ENCODE measurements around the gene PDE10A. TPM values are rescaled to one million over a fixed set of nuclear protein-coding genes. Genes with fewer than 3 reads are reported as not detected.

The PDE10A gene
- total RNA-seq, 4 donors from 2014 or later = 0.54 to 4.4 (median 0.98) TPM

DNA sequence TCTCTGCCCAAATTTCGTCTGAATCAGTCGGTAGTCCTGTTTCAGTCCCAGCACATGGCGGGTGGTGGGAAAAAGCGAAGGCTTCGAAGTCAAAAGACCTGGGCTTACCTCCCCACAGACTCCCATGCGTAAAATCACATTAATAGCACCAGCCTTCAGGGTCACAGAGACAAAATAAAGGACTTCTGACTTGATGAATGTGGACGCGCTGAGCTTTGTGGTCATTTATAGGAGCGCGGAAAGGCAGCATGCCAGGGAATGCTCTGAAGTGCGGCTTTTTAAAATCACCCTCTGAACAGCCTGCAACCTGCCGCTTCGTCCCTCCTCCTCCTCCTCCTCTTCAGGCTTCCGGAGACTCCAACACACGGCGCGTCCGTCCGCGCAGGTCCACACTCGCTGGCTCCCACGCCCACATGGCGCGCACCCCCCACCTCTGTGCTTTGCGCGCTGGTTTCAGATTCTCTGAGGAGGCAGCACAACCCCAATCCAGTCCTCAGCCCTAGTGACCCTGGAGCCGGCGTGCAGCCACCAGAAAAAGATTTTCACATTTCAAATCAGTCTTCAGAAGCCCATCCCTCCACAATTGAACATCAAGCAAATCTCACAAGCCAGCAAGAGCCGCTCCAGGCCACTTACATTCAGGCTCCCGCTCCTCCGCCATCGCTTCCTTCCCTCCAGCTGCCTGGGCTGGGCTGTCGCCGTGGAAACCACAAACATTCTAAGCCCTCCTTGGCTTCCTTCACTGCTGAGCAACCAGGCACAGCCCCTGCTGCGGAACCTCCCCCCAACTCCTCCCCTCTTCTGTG lies 353.9 kb downstream of the PDE10A start, which contains the start of gene C6orf118:
TSS of gene C6orf118 (minus strand) at position 680 of the 806 bp plus-strand sequence. CDS start at position 661, 19 bp downstream.
- no peak for TF ChIP-seq POLR2A (IDR thresholded peaks at IDR 0.05)
- TF ChIP-seq, protein P1, sequence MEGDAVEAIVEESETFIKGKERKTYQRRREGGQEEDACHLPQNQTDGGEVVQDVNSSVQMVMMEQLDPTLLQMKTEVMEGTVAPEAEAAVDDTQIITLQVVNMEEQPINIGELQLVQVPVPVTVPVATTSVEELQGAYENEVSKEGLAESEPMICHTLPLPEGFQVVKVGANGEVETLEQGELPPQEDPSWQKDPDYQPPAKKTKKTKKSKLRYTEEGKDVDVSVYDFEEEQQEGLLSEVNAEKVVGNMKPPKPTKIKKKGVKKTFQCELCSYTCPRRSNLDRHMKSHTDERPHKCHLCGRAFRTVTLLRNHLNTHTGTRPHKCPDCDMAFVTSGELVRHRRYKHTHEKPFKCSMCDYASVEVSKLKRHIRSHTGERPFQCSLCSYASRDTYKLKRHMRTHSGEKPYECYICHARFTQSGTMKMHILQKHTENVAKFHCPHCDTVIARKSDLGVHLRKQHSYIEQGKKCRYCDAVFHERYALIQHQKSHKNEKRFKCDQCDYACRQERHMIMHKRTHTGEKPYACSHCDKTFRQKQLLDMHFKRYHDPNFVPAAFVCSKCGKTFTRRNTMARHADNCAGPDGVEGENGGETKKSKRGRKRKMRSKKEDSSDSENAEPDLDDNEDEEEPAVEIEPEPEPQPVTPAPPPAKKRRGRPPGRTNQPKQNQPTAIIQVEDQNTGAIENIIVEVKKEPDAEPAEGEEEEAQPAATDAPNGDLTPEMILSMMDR (IDR thresholded peaks at IDR 0.05) = no peak
- no peak within 1 kb of the TSS for H3K4me3 ChIP-seq (ENCODE audit: low read depth, poor library complexity, severe bottlenecking)
- DNase-seq (ENCODE audit: low spot score in 2 of 2) = no peak
- WGBS, 2 donors = 7 to 8% methylated on average over 35 of the region's 35 CpGs
- intact Hi-C loops (cut with DNase I; ENCODE audit: low total_unique reads) = no loop called here

DNA sequence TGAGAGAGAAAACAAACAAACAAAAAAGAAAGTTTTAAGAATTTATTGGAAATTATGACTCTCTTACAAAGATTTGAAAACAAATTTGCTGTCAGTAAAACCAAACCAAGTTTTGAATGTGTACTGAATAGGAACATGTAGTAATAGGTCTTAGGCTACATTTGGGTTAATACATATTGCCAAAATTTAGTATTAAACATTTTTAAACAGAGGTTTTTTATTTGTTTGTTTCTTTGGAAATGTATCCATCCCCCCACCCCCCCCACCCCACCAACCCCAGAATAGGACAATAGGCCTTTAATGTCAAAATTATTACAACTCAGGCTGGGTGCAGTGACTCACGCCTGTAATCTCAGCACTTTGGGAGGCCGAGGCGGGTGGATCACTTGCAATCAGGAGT lies 356.1 kb downstream of the PDE10A start:
- no peak overlapping the region for H3K4me3 ChIP-seq (ENCODE audit: low read depth, poor library complexity, severe bottlenecking)
- DNase-seq (ENCODE audit: low spot score in 2 of 2) = no peak
- WGBS, 2 donors = 71 to 75% methylated on average over 3 of the region's 3 CpGs
- intact Hi-C loops (cut with DNase I; ENCODE audit: low total_unique reads) = no loop called here
- no peak for TF ChIP-seq POLR2A (IDR thresholded peaks at IDR 0.05)

DNA sequence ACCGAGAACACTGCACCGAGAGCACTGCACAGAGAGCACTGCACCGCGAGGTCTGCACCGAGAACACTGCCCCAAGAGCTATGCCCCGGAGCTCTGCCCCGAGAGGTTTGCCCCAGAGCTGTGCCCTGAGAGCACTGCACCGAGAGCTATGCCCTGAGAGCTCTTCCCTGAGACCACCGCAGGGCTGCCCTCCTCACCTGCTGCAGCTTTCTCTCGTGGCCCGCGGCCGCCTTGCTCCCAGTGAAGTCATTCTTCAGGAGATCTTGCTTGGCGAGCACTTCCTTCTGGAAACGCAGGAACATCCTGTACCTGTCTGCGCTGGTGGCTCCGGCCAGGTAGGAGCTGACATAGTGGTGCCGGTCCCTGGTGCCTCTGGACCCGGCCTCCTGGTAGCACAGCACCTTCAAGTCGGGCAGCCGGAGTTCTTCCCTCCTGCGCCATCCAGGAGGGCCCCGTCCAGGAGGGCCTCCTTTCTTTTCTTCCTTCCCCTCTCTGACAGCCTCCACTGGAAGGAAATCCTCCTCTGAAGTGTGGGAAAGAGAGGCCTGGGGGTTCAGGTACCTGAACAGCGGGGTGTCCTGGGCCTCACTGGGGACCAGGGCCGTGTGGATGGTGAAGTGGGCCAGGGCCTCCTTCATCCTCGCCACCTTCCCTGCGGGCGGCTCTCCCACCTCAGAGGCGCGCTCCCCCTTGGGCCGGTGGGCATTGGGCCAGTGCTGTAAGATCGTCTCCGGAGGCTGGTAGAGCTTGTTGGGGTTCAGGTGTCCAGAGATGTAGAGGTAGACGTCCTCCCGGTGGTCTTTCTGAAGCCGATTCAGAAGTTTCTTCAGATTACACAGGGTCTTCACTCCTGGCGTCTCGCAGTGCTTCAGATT lies 361.4 kb downstream of the PDE10A start:
- DNase-seq (ENCODE audit: low spot score in 2 of 2) = no peak
- no peak overlapping the region for H3K4me3 ChIP-seq (ENCODE audit: low read depth, poor library complexity, severe bottlenecking)
- intact Hi-C loops (cut with DNase I; ENCODE audit: low total_unique reads) = no loop called here
- TF ChIP-seq, protein P1 (IDR thresholded peaks at IDR 0.05) = no peak
- no peak for TF ChIP-seq POLR2A (IDR thresholded peaks at IDR 0.05)
- WGBS, 2 donors = 95 to 96% methylated on average over 27 to 38 of the region's 38 CpGs

DNA sequence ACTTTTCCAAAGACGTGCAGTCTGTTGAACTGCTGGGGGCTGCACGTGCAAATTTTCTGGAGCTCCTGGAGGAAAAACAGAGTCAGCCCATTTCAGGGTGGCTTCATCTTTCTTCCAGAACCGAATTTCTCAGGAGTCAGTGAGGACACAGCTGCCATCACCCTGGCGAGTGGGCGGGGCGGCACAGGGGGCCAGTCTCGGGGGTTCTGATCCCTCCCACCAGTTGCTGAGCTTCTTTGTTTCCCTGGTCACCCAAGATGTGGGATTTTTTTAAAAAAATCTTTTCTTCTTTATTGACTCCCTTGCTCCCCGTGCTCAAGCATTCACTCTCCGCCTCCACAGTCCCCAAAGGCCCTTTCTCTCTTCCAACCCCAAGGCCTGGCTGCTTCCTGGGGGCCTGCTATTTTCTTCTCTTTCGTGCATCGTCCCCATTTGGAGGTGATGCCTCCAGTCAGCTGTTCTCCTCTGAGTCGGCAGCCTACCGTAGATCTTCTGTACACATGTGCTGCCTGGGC lies 362.6 kb downstream of the PDE10A start:
- intact Hi-C loops (cut with DNase I; ENCODE audit: low total_unique reads) = no loop called here
- H3K4me3 ChIP-seq (ENCODE audit: low read depth, poor library complexity, severe bottlenecking) = no peak overlapping the region
- WGBS, 2 donors = 66 to 70% methylated on average over 13 of the region's 13 CpGs
- no peak for DNase-seq (ENCODE audit: low spot score in 2 of 2)
- TF ChIP-seq, protein P1 (IDR thresholded peaks at IDR 0.05) = no peak
- TF ChIP-seq POLR2A (IDR thresholded peaks at IDR 0.05) = no peak

DNA sequence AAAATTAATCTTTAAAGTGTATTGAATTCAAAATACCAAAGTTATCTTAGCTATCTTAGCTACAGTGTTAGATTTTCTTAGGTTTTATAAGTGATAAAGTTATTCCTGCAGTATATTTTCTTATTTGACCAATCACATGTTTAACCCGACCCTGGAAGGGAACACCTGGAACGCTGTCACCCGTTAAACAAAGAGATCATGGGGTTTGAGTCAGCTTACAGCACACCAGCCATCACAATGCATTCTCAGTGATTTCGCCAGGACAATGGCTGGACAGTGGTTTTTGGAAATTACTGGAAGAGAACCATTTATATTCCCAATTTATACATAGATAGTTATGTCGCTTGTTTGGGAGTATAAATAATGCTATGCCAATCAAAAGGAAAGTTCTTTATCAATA lies 364.2 kb downstream of the PDE10A start:
- H3K4me3 ChIP-seq (ENCODE audit: low read depth, poor library complexity, severe bottlenecking) = no peak overlapping the region
- intact Hi-C loops (cut with DNase I; ENCODE audit: low total_unique reads) = no loop called here
- 82 to 85% methylated on average over 5 of the region's 5 CpGs for WGBS, 2 donors
- DNase-seq (ENCODE audit: low spot score in 2 of 2) = no peak
- TF ChIP-seq, protein P1 (IDR thresholded peaks at IDR 0.05) = no peak
- TF ChIP-seq POLR2A (IDR thresholded peaks at IDR 0.05) = no peak

DNA sequence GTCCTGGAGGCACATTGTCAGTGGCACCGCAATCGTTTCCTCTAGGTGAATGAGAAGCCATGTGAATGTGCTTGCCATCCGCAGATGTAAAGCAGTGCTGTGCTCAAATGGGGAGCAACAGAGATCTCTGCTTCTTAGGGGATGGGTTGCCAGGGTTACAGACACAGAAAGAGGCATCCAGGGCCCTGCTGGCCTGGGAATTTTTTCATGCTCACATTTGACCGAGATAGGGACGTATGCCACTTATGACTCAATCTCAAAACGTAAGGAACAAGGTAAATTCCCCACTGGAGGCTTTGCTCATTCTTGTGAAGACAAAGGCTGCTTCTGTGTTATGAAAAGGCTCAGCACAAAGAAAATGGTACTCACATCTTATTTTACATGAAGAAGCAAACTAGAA lies 364.6 kb downstream of the PDE10A start:
- 74 to 79% methylated on average over 6 of the region's 6 CpGs for WGBS, 2 donors

More for the DNA sequence above, 364.6 kb downstream of the PDE10A start:
- TF ChIP-seq, protein P1 (IDR thresholded peaks at IDR 0.05) = no peak
- TF ChIP-seq POLR2A (IDR thresholded peaks at IDR 0.05) = no peak
- no peak for DNase-seq (ENCODE audit: low spot score in 2 of 2)
- no peak overlapping the region for H3K4me3 ChIP-seq (ENCODE audit: low read depth, poor library complexity, severe bottlenecking)
- intact Hi-C loops (cut with DNase I; ENCODE audit: low total_unique reads) = no loop called here
